HFFc6 (cell line): Measurements from ENCODE around the gene IRF6. TPM values are rescaled to one million over a fixed set of nuclear protein-coding genes. Genes with fewer than 3 reads are reported as not detected.
A peak's percentile ranks its signal among the peaks of the same experiment; 100 is the strongest.
"Not testable (repeated sequence)": the region's sequence is repeated elsewhere in the genome, so short reads cannot be mapped to it uniquely, and the experiment has no call there.

Experiments
- DNase-seq: peaks from one replicate; pipeline ENCODE4 v3.0.0-alpha.2; 2018
- H3K27ac Mint-ChIP-seq: 2 replicates; pipeline ENCODE4 v1.8.0; 2020; ENCODE audit warnings: mild to moderate bottlenecking, mixed read lengths
- H3K27me3 Mint-ChIP-seq: 2 replicates; pipeline ENCODE4 v1.8.0; 2021; ENCODE audit warnings: mild to moderate bottlenecking, moderate library complexity, mixed read lengths; ENCODE audit not compliant: insufficient read depth
- H3K36me3 Mint-ChIP-seq: 2 replicates; pipeline ENCODE4 v1.8.0; 2021; ENCODE audit warnings: low read depth, mixed read lengths
- H3K4me1 Mint-ChIP-seq: 2 replicates; pipeline ENCODE4 v1.8.0; 2020; ENCODE audit warnings: low read depth, mixed read lengths
- H3K4me3 Mint-ChIP-seq: 2 replicates; pipeline ENCODE4 v1.8.0; 2020; ENCODE audit warnings: mild to moderate bottlenecking, moderate library complexity, mixed read lengths
- H3K9me3 Mint-ChIP-seq: 2 replicates; pipeline ENCODE4 v1.8.0; 2020; ENCODE audit warnings: mild to moderate bottlenecking, mixed read lengths
- CTCF ChIP-seq: fragments of 200-600 bp; sonication (generic); IDR thresholded peaks from 2 replicates; pipeline ENCODE4 v1.5.0; 2021; ENCODE audit warnings: antibody characterized with exemption, mild to moderate bottlenecking
- total RNA-seq, 6 experiments: library from RNA; stranded (reverse); fragmentation: NEBNext Ultra II Directional; extraction: Animal tissue kit (Norgen Biotek cat#: 25700); gene quantifications; 2 replicates in 1 of 6; 3 replicates in 5 of 6; pipeline ENCODE4 v1.2.3, GENCODE V29; 2021

Gene IRF6
- total RNA-seq, 6 experiments from 2014 or later: 0.14 to 3.2 (median 0.28) TPM

- Mint-ChIP-seq H3K27me3 (peaks cover 4% of the 10 kb centered on the region), H3K36me3 (no peaks in the 10 kb centered on the region), H3K9me3 (no peaks in the 10 kb centered on the region), H3K4me1 (peaks cover 43% of the 10 kb centered on the region), H3K4me3 (no peak overlapping the region), H3K27ac (peak overlapping the region; percentile 60; the same call in 1 of the 2 replicates)
- no peak for DNase-seq
- no peak for TF ChIP-seq CTCF
Measured at GRCh38 chr1:209802117-209802779, 3.7 kb downstream of the IRF6 start.

- no peak overlapping the region for H3K4me3 Mint-ChIP-seq
- peaks cover 4% of the 10 kb centered on the region for H3K27me3 Mint-ChIP-seq
Measured at GRCh38 chr1:209800984-209801834, 4.7 kb downstream of the IRF6 start.

GRCh38 chr1:209797978-209798639 is 7.8 kb downstream of the IRF6 start:
- DNase-seq: no peak
- Mint-ChIP-seq H3K27me3 (peaks cover 3% of the 10 kb centered on the region), H3K9me3 (no peaks in the 10 kb centered on the region), H3K4me3 (no peak overlapping the region), H3K4me1 (peaks cover 30% of the 10 kb centered on the region), H3K27ac (no peak overlapping the region), H3K36me3 (no peaks in the 10 kb centered on the region)
- peak; percentile 53 for TF ChIP-seq CTCF

More at GRCh38 chr1:209800984-209801834, 4.7 kb downstream of the IRF6 start:
- Mint-ChIP-seq H3K27ac (peak overlapping the region; percentile 60; the same call in 1 of the 2 replicates), H3K4me1 (peaks cover 38% of the 10 kb centered on the region), H3K36me3 (no peaks in the 10 kb centered on the region), H3K9me3 (no peaks in the 10 kb centered on the region)
- no peak for TF ChIP-seq CTCF
- DNase-seq: peak; percentile 20

GRCh38 chr1:209793711-209794110 is 12.2 kb downstream of the IRF6 start:
- H3K27ac Mint-ChIP-seq, DNase-seq, H3K36me3 Mint-ChIP-seq, H3K9me3 Mint-ChIP-seq, H3K4me3 Mint-ChIP-seq, H3K27me3 Mint-ChIP-seq: not testable (repeated sequence)
- H3K4me1 Mint-ChIP-seq: peaks cover 21% of the 10 kb centered on the region

GRCh38 chr1:209791920-209792319 is 14.0 kb downstream of the IRF6 start:
- peaks cover 12% of the 10 kb centered on the region for H3K4me1 Mint-ChIP-seq
- H3K4me3 Mint-ChIP-seq: no peak overlapping the region
- TF ChIP-seq CTCF: no peak
- no peak overlapping the region for H3K27ac Mint-ChIP-seq
- H3K36me3 Mint-ChIP-seq: no peaks in the 10 kb centered on the region
- H3K27me3 Mint-ChIP-seq: peaks cover 7% of the 10 kb centered on the region
- DNase-seq: no peak
- H3K9me3 Mint-ChIP-seq: no peaks in the 10 kb centered on the region
